Measurements from ENCODE around the gene GNAS.
A peak's percentile ranks its signal among the peaks of the same experiment; 100 is the strongest.

The GNAS gene

GRCh38 chr20:58854638-58855471 is 2.3 kb downstream of the GNAS start:
- DNase-seq (ENCODE audit: low spot score) = no peak

GRCh38 chr20:58855506-58856389 is 3.2 kb downstream of the GNAS start:
- no peak for DNase-seq (ENCODE audit: low spot score)

GRCh38 chr20:58863044-58863790 is 10.7 kb downstream of the GNAS start:
- no peak for DNase-seq (ENCODE audit: low spot score)

GRCh38 chr20:58864346-58864745 is 11.8 kb downstream of the GNAS start:
- DNase-seq (ENCODE audit: low spot score) = peak; percentile 13

- no peak for DNase-seq (ENCODE audit: low spot score)
These were observed 13.3 kb downstream of the GNAS start for GRCh38 chr20:58865843-58866242.

- no peak for DNase-seq (ENCODE audit: low spot score)
These were observed 14.7 kb downstream of the GNAS start for GRCh38 chr20:58867211-58867610.

- DNase-seq (ENCODE audit: low spot score) = no peak
These were observed 16.3 kb downstream of the GNAS start for GRCh38 chr20:58868795-58869194.

- no peak for DNase-seq (ENCODE audit: low spot score)
These were observed 17.2 kb downstream of the GNAS start for GRCh38 chr20:58869662-58870227.

GRCh38 chr20:58870293-58871014 is 17.9 kb downstream of the GNAS start:
- DNase-seq (ENCODE audit: low spot score) = peak; percentile 55

GRCh38 chr20:58871533-58872102 is 19.1 kb downstream of the GNAS start:
- no peak for DNase-seq (ENCODE audit: low spot score)

- no peak for DNase-seq (ENCODE audit: low spot score)
These were observed 22.0 kb downstream of the GNAS start for GRCh38 chr20:58874469-58874868.

GRCh38 chr20:58875111-58875510 is 22.6 kb downstream of the GNAS start:
- no peak for DNase-seq (ENCODE audit: low spot score)

- no peak for DNase-seq (ENCODE audit: low spot score)
These were observed 23.1 kb downstream of the GNAS start for GRCh38 chr20:58875541-58876134.

- DNase-seq (ENCODE audit: low spot score) = no peak
These were observed 23.9 kb downstream of the GNAS start for GRCh38 chr20:58876437-58876836.

GRCh38 chr20:58877050-58877975 is 24.8 kb downstream of the GNAS start:
- DNase-seq (ENCODE audit: low spot score) = no peak

- no peak for DNase-seq (ENCODE audit: low spot score)
These were observed 25.5 kb downstream of the GNAS start for GRCh38 chr20:58877976-58878360.

- DNase-seq (ENCODE audit: low spot score) = no peak
These were observed 25.9 kb downstream of the GNAS start for GRCh38 chr20:58878399-58878798.

GRCh38 chr20:58880441-58880840 is 27.9 kb downstream of the GNAS start:
- no peak for DNase-seq (ENCODE audit: low spot score)

- DNase-seq (ENCODE audit: low spot score) = peak; percentile 16
These were observed 28.7 kb downstream of the GNAS start for GRCh38 chr20:58880994-58881752.
